GM19372 (cell line): ENCODE data around the gene TENM4.

ENCODE experiments used
- ATAC-seq: cut with Tn5 transposase; IDR thresholded peaks from one replicate; pipeline ENCODE4 v1.9.1; 2021; ENCODE audit warnings: mild to moderate bottlenecking, low read depth, moderate library complexity; ENCODE audit not compliant: unreplicated experiment

The TENM4 gene

GRCh38 chr11:79312617-79313529, 128.0 kb downstream of the TENM4 start:
- no peak for ATAC-seq

- no peak for ATAC-seq
These were observed 129.4 kb downstream of the TENM4 start for GRCh38 chr11:79311461-79311860.

- ATAC-seq = no peak
These were observed 131.4 kb downstream of the TENM4 start for GRCh38 chr11:79309407-79309806.

GRCh38 chr11:79308429-79308828, 132.4 kb downstream of the TENM4 start:
- ATAC-seq = no peak

GRCh38 chr11:79304599-79305212, 136.1 kb downstream of the TENM4 start:
- ATAC-seq = no peak

- ATAC-seq = no peak
These were observed 144.7 kb downstream of the TENM4 start for GRCh38 chr11:79296141-79296540.

- no peak for ATAC-seq
These were observed 145.7 kb downstream of the TENM4 start for GRCh38 chr11:79294845-79295731.

- ATAC-seq = no peak
These were observed 148.9 kb downstream of the TENM4 start for GRCh38 chr11:79291948-79292347.

GRCh38 chr11:79290761-79291160, 150.1 kb downstream of the TENM4 start:
- ATAC-seq = no peak

GRCh38 chr11:79287952-79288351, 152.9 kb downstream of the TENM4 start:
- ATAC-seq = no peak

- no peak for ATAC-seq
These were observed 155.1 kb downstream of the TENM4 start for GRCh38 chr11:79285756-79286155.

GRCh38 chr11:79276736-79277325, 164.0 kb downstream of the TENM4 start:
- no peak for ATAC-seq

GRCh38 chr11:79274636-79275331, 166.0 kb downstream of the TENM4 start:
- no peak for ATAC-seq

- no peak for ATAC-seq
These were observed 167.0 kb downstream of the TENM4 start for GRCh38 chr11:79273781-79274180.

GRCh38 chr11:79269611-79270307, 171.1 kb downstream of the TENM4 start:
- no peak for ATAC-seq

GRCh38 chr11:79266396-79266795, 174.4 kb downstream of the TENM4 start:
- no peak for ATAC-seq

GRCh38 chr11:79265756-79266322, 175.0 kb downstream of the TENM4 start:
- no peak for ATAC-seq

- ATAC-seq = no peak
These were observed 176.5 kb downstream of the TENM4 start for GRCh38 chr11:79264284-79264683.

GRCh38 chr11:79263001-79263400, 177.8 kb downstream of the TENM4 start:
- no peak for ATAC-seq
